Ammon's horn (tissue), 1 donor: Measurements from ENCODE around the gene ACP4.
"Not testable (repeated sequence)": the region's sequence is repeated elsewhere in the genome, so short reads cannot be mapped to it uniquely, and the experiment has no call there.

Experiments used
- DNase-seq: peaks from one replicate; pipeline ENCODE4 v3.0.0-alpha.2; 2016; ENCODE audit warnings: low spot score

The ACP4 gene

DNA sequence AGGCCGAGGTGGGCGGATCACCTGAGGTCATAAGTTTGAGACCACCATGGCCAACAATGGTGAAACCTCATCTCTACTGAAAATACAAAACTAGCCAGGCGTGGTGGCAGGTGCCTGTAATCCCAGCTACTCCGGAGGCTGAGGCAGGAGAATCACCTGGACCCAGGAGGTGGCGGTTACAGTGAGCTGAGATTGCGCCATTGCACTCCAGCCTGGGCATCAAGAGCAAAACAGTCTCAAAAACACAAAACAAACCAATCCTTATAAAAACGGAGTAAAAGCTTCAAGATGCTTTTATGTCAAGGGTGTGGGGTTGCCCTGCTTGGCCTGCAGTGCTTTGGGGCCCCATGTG, 7.2 kb downstream of the ACP4 start:
- DNase-seq = no peak

- no peak for DNase-seq
These were observed 7.8 kb downstream of the ACP4 start for GRCh38 chr19:50797781-50798658.

GRCh38 chr19:50798659-50799546, 8.7 kb downstream of the ACP4 start:
- no peak for DNase-seq

GRCh38 chr19:50799547-50799851, 9.3 kb downstream of the ACP4 start:
- no peak for DNase-seq

DNA sequence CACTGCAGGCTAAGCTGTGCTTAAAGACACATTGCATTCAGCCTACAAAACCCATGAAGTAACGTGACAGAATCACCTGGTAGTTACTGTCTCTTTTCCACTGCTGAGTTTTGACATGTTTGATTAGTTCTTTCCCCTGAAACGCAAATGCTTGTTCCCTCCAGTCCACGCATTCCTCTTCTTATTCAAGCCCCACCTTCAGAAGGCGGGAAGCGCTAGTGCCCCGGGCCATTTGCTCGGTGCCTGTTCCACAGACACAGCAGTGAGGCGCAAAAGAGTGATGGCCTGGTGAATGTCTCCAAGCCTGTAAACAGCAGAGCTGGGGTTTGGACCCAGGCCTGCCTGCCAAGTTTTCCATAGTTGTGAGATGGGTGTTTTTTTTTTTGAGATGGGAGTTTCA, 10.9 kb downstream of the ACP4 start:
- DNase-seq = no peak

DNA sequence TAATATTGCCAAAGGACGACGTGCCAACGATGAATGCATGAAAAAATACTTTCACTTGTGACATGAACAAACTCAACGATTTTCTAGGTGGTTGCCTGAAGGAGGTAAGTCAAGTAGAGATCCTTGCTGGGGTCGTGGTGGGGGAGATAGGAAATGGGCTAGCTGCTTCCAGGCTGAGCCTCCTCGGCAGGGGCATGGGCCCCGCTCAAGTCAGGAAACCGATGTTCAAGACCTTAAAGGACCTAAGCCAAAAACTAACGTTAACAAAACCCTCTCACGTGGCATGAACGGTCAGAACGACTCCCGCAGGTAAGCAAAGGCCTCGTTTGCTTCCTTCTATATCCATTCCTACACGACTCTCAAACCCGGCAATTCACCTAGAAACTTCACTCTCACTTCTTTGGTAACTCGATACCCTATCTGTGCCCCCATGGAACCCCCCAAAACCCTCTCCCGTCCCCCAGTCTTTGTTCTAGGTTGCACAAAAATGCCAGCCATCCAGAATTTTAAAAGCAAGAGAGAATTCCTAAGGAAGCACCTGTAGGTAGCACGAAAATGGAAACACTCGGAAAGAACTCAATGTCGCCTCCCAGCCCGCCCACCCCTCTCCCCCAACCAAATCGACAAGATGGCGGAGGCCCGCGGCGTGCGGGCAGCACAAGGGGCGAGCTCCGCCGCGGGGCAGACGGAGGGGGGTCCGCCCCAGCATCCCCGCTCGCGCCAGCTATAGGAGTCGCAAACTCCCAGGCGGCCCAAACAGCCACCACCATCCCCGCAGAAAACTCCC, 13.6 kb downstream of the ACP4 start:
- no peak for DNase-seq

DNA sequence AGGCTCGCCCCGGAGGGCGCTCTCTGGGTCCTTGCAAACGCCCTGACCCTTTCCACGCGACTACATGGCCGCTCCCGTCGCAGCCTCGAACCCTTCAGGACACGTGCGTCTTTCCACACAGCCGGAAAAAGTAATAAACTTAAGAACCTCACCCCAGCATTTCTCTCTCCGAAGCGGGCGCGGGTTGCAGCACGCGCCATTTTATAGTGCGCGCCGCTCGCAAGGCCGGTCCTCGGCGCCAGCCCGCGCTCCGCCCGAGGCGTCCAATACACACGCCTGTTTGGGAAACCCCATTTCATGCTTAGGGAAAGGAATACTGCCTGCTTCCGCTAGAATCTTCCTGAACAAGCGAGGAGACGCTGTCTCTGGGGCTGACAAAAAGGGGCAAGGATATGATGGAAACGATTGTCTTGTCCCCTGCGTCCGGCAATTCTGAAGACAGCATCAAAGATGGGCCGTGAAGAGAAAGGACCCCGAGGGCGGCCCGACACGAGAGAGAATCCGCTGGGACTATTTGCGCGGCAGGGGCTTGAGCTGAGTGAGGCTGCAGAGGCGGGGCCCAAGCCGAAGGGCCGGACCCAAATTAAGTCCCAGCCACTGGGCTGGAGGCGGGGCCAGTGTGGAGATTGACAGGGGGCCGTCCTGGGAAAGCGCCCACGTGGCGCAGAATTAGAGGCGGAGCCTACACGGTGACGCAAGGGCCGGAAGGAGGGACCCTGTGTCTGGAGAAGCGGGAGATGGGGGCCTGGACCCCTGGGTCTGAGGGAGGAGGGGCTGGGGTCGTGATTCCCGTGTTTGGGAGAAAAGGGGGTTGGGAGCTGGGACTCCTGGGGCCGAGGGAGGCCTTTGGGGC, 14.4 kb downstream of the ACP4 start:
- DNase-seq = peak; percentile 99

DNA sequence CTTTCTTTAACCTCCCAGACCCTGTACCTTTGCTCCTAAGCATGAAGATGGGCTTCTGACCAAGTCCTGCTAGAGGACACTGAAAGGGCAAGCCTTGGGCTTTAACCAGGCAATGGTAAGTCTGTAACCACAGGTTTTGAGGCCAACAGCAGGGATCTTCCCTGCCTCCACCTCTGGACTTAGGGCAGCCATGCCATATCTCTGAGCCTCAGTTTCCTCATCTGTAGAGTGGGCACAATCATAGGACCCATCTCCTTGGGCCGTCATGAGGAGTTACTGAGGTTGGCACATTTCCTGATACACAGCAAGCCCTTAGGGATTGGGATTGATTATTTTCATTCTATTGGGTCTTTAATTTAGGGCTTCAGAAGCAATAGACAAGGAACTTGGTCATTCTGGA, 18.6 kb downstream of the ACP4 start:
- DNase-seq = no peak

DNA sequence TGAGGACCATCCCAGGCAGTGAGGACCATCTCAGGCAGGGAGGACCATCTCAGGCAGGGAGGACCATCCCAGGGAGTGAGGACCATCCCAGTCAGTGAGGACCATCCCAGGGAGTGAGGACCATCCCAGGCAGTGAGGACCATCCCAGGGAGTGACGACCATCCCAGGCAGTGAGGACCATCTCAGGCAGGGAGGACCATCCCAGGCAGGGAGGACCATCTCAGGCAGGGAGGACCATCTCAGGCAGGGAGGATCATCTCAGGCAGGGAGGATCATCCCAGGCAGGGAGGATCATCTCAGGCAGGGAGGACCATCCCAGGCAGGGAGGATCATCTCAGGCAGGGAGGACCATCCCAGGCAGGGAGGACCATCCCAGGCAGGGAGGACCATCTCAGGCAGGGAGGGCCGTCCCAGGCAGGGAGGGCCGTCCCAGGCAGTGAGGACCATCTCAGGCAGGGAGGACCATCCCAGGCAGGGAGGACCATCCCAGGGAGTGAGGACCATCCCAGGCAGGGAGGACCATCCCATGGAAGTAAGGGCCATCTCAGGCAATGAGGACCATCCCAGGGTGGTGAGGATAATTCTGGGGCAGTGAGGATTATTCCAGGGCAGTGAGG, 21.5 kb downstream of the ACP4 start:
- not testable (repeated sequence) for DNase-seq

DNA sequence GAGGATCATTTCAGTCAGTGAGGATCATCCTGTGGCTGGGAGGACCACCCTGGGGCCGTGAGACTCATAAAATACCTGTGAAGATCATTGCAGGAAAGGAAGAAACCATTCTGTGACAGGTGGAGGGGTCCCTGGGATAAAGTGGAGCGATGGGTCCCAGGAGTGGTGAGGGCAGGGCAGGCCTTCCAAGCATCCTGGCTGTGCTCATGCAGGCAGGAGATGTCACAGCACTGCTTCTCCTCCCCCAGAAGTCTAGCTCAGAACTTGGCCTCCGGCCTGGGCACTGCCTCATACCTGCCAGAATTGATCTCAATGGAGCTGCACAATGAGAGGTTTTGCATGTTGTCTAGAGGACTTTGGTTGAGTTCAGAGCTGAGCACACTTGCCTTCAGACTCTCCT, 22.3 kb downstream of the ACP4 start:
- no peak for DNase-seq

- no peak for DNase-seq
These were observed 24.7 kb downstream of the ACP4 start for GRCh38 chr19:50814883-50815282.

GRCh38 chr19:50815439-50815838, 25.2 kb downstream of the ACP4 start:
- no peak for DNase-seq

GRCh38 chr19:50817941-50818858, 28.0 kb downstream of the ACP4 start:
- no peak for DNase-seq

- DNase-seq = no peak
These were observed 28.8 kb downstream of the ACP4 start for GRCh38 chr19:50818859-50819472.

- DNase-seq = no peak
These were observed 29.4 kb downstream of the ACP4 start for GRCh38 chr19:50819636-50820035.

- DNase-seq = no peak
These were observed 29.9 kb downstream of the ACP4 start for GRCh38 chr19:50820086-50820485.

GRCh38 chr19:50820549-50821247, 30.5 kb downstream of the ACP4 start:
- DNase-seq = no peak

DNA sequence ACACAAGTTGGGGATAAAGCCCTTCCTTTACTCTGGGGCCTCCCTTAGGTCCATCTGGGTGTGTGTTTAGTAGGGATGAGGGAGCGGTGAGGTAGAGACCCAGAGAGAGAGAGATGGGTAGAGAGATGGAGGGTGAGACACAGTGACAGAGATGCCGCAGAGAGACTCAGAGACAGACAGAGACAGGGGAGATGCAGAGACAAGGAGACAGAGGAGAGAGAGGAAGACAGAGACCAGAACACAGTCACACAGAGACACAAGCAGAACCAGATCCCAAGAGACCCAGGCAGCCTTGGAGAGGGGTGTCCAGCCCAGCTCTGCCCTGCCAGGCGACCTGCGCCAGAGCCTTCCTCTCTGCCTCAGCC, 31.0 kb downstream of the ACP4 start:
- no peak for DNase-seq

GRCh38 chr19:50821622-50822021, 31.4 kb downstream of the ACP4 start:
- no peak for DNase-seq
